NB4 (cell line): Measurements from ENCODE around the gene CREB5.

Experiments
- MAX ChIP-seq: IDR thresholded peaks from 2 replicates; pipeline ENCODE4 v1.6.1; 2011; ENCODE audit warnings: low read depth, low read length
- MYC ChIP-seq: IDR thresholded peaks from 2 replicates; pipeline ENCODE4 v1.6.1; 2011; ENCODE audit warnings: low read depth, low read length
- POLR2A ChIP-seq: IDR thresholded peaks from 2 replicates; pipeline ENCODE4 v1.6.1; 2011; ENCODE audit warnings: mild to moderate bottlenecking; ENCODE audit not compliant: insufficient read length; ENCODE audit errors: extremely low read depth
- TF ChIP-seq, protein P1 (sequence below): IDR thresholded peaks from one replicate; pipeline ENCODE4 v1.5.1; 2012; ENCODE audit warnings: low read depth, low read length

DNA sequence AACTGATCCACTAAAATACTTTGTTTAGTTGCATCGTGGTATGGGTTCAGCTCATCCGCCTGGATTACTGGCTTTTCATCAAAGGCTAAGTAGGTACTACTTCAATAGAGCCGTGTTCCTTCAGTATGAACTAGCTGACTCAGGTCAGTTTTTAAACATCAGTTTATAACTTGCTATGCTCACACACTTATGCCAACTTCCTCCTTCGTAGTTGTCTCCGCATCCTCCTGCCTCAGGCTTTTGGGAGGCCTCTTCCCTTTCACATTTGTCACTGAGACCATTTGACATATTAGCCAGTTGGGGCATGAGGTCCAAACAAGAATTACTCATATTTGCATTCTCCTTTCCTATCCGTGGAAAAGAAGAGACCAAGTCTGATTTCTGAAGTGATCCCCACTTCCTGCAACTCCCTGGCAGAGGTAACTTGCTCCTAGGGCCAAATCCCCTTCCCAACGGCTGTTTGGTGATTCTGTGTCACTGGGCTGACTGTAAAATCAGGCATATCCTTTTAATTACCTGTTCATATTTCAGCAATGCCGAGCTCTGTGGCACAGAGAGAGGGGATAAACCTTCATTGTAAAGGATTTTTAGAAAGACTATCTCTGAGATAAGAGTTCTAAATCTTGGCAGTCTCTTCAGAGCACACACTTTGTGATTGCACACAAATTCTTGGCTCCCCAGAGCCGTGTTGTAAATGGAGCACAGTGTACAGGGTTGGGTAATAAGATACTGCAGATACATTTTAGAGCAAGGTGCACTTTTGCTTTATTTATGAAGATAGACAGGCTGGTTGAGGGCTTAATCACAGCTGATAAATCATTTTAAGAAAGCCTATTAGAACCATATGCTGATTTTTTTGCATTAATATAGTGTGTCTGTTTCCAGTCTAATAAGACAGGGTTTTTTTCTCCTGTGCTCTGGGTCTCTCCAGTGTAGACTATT lies 108.0 kb downstream of the CREB5 start:
- TF ChIP-seq, protein P1, sequence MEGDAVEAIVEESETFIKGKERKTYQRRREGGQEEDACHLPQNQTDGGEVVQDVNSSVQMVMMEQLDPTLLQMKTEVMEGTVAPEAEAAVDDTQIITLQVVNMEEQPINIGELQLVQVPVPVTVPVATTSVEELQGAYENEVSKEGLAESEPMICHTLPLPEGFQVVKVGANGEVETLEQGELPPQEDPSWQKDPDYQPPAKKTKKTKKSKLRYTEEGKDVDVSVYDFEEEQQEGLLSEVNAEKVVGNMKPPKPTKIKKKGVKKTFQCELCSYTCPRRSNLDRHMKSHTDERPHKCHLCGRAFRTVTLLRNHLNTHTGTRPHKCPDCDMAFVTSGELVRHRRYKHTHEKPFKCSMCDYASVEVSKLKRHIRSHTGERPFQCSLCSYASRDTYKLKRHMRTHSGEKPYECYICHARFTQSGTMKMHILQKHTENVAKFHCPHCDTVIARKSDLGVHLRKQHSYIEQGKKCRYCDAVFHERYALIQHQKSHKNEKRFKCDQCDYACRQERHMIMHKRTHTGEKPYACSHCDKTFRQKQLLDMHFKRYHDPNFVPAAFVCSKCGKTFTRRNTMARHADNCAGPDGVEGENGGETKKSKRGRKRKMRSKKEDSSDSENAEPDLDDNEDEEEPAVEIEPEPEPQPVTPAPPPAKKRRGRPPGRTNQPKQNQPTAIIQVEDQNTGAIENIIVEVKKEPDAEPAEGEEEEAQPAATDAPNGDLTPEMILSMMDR, result no peak
- TF ChIP-seq MAX (no peak), POLR2A (no peak), MYC (no peak)
